ENCODE measurements around the gene CAPRIN2. TPM values are rescaled to one million over a fixed set of nuclear protein-coding genes. Genes with fewer than 3 reads are reported as not detected.

CAPRIN2 gene
- total and polyA plus RNA-seq, 2 of the 4 experiments (the other 2 are of a cell fraction): 18.9 to 23.8 TPM

- Histone ChIP-seq H3K9me3 (ENCODE audit: control insufficient read depth, insufficient read depth, low read length) (no peaks in the 10 kb centered on the region), H2AK9ac (replicated peaks; ENCODE audit: low read depth, low read length, poor library complexity) (no peak overlapping the region), H3K4ac (ENCODE audit: low read depth, low read length) (no peak overlapping the region), H3K56ac (ENCODE audit: extremely low read depth, insufficient read depth, low read length) (no peak overlapping the region), H2AFZ (replicated peaks; ENCODE audit: low read length, poor library complexity) (no peak overlapping the region), H4K8ac (ENCODE audit: low read depth in 2 of 2, low read length in 2 of 2) (no peak overlapping the region), H2BK20ac (ENCODE audit: low read depth, low read length) (no peak overlapping the region), H2AK5ac (ENCODE audit: low read depth, low read length) (no peak overlapping the region), H3K9me1 (ENCODE audit: insufficient read depth, low read length) (peaks cover 6% of the 10 kb centered on the region), H3K4me1 (ENCODE audit: control insufficient read depth, insufficient read depth, low read length) (peaks cover 10% of the 10 kb centered on the region), H3K79me1 (ENCODE audit: low read depth in 1 of 2, low read length in 2 of 2) (peaks cover 30 to 55% of the 10 kb centered on the region in 2 experiments), H3K23ac (ENCODE audit: low read depth, low read length) (0 out of 2 replicates have a peak overlapping the region, but pooled peaks have one; percentile 56), H4K5ac (ENCODE audit: low read depth, low read length) (no peak overlapping the region), H3K14ac (replicated peaks; ENCODE audit: low read depth, low read length) (no peak overlapping the region), H3K4me3 (ENCODE audit: insufficient read depth, low read depth, low read length) (no peak overlapping the region), H2BK5ac (ENCODE audit: low read depth, low read length, poor library complexity, severe bottlenecking) (no peak overlapping the region), H2BK120ac (ENCODE audit: low read depth, low read length) (no peak overlapping the region), H4K20me1 (ENCODE audit: insufficient read depth, low read length) (no peaks in the 10 kb centered on the region), H3K4me2 (ENCODE audit: low read depth, low read length) (no peak overlapping the region), H2BK15ac (ENCODE audit: low read depth, low read length) (no peak overlapping the region), H3K18ac (ENCODE audit: low read depth, low read length) (no peak overlapping the region), H3K36me3 (ENCODE audit: control insufficient read depth, insufficient read depth, low read length) (peaks cover 2% of the 10 kb centered on the region; the same call in 1 of the 2 replicates), H3K27me3 (ENCODE audit: control insufficient read depth, insufficient read depth, low read length) (no peaks in the 10 kb centered on the region), H3K27ac (ENCODE audit: insufficient read depth, low read length) (no peak overlapping the region), H4K91ac (ENCODE audit: insufficient read depth, low read depth, low read length) (no peak overlapping the region), H3K9ac (ENCODE audit: low read depth, low read length) (no peak overlapping the region)
- ATAC-seq (ENCODE audit: low read depth) (no peak), DNase-seq (no peak)
- no TSS peak for BruUV-seq (replicated peaks)
- TF ChIP-seq MAFK (IDR thresholded peaks at IDR 0.05; ENCODE audit: low read depth, low read length) (peak; percentile 42), RAD21 (IDR thresholded peaks at IDR 0.05; ENCODE audit: low read length) (no peak)
- POLR2A ChIA-PET (ENCODE audit: unreplicated experiment): no interaction called here
- no CpG with 5 or more reads among the region's 3 CpGs for WGBS, 2 experiments (ENCODE audit: extremely low coverage in 2 of 2, insufficient read length in 1 of 2)
- in situ Hi-C loops (cut with MboI; ENCODE audit: low sequenced_read_pairs) (no loop called here), intact Hi-C loops (cut with micrococcal nuclease) (no loop called here), dilution Hi-C loops (cut with HindIII; ENCODE audit: low sequenced_read_pairs, unreplicated experiment) (no loop called here)
- CTCF ChIA-PET: interaction anchor here (1.3 kb wide), 1 partner anchor 44 kb away, joined by 3 read pairs; no protein-coding TSS in a partner anchor
Observed at GRCh38 chr12:30752255-30752654, 2.5 kb downstream of the CAPRIN2 start.

Measured in IMR-90 (cell line).